CD14-positive monocyte (primary cell): Measurements from ENCODE around the gene LRRC8C. TPM values are rescaled to one million over a fixed set of nuclear protein-coding genes. Genes with fewer than 3 reads are reported as not detected.
A peak's percentile ranks its signal among the peaks of the same experiment; 100 is the strongest.

Experiments
- DNase-seq, 3 donors: peaks; one replicate each; pipeline ENCODE4 v3.0.0-alpha.2; 2011 to 2022
- H2AFZ ChIP-seq: 2 replicates; pipeline ENCODE4 v1.6.0; 2012; ENCODE audit warnings: mild to moderate bottlenecking, low read depth, low read length, inconsistent platforms; ENCODE audit not compliant: insufficient read depth, poor library complexity, severe bottlenecking
- H3K27ac ChIP-seq, 2 donors: 1 replicate in 1 of 2; 2 replicates in 1 of 2; pipeline ENCODE4 v1.5.1; 2012 to 2013; ENCODE audit warnings: low read length in 2 of 2, control low read depth in 1 of 2, inconsistent platforms in 1 of 2, low read depth in 1 of 2, mild to moderate bottlenecking in 1 of 2
- H3K27me3 ChIP-seq, 2 donors: one replicate each; pipeline versions ENCODE4 v1.6.0 to v1.6.1; 2011 to 2013; ENCODE audit warnings: low read length in 2 of 2; ENCODE audit not compliant: control insufficient read depth in 2 of 2, insufficient read depth in 2 of 2
- H3K36me3 ChIP-seq, 2 donors: replicated peaks in 1 of 2; 1 replicate in 1 of 2; 2 replicates in 1 of 2; pipeline versions ENCODE4 v1.5.1 to v1.6.1; 2012 to 2013; ENCODE audit warnings: low read length in 2 of 2, control low read depth in 1 of 2, inconsistent platforms in 1 of 2, mild to moderate bottlenecking in 1 of 2; ENCODE audit not compliant: insufficient read depth in 2 of 2, control insufficient read depth in 1 of 2
- H3K4me1 ChIP-seq, 2 donors: 1 replicate in 1 of 2; 2 replicates in 1 of 2; pipeline versions ENCODE4 v1.5.1 to v1.6.1; 2012 to 2013; ENCODE audit warnings: low read length in 2 of 2, control low read depth in 1 of 2, inconsistent platforms in 1 of 2, mild to moderate bottlenecking in 1 of 2, moderate library complexity in 1 of 2; ENCODE audit not compliant: insufficient read depth in 2 of 2, control insufficient read depth in 1 of 2
- H3K4me2 ChIP-seq: replicated peaks from 2 replicates; pipeline ENCODE3; 2012; ENCODE audit warnings: low read length, moderate library complexity, mild to moderate bottlenecking; ENCODE audit not compliant: poor library complexity, severe bottlenecking; ENCODE audit errors: extremely low read depth
- H3K4me3 ChIP-seq, 3 experiments: fragments of 200-600 bp in 1 of 3; sonication (generic) in 1 of 3; replicated peaks in 1 of 3; 1 replicate in 2 of 3; 2 replicates in 1 of 3; pipeline ENCODE4 v1.5.1; 2011 to 2013; ENCODE audit warnings: low read length in 3 of 3, mild to moderate bottlenecking in 3 of 3, control low read depth in 2 of 3, low read depth in 2 of 3, inconsistent platforms in 1 of 3, moderate library complexity in 1 of 3
- H3K79me2 ChIP-seq: 2 replicates; pipeline ENCODE4 v1.6.0; 2012; ENCODE audit warnings: mild to moderate bottlenecking, control low read depth, inconsistent platforms, low read length, moderate library complexity; ENCODE audit not compliant: insufficient read depth
- H3K9ac ChIP-seq: 2 replicates; pipeline ENCODE4 v1.6.0; 2017; ENCODE audit warnings: low read length, mild to moderate bottlenecking; ENCODE audit not compliant: insufficient read depth, poor library complexity, severe bottlenecking
- H3K9me3 ChIP-seq, 2 donors: replicated peaks in 1 of 2; 1 replicate in 1 of 2; 2 replicates in 1 of 2; pipeline versions ENCODE4 v1.5.1 to v1.6.1; 2012 to 2013; ENCODE audit warnings: low read length in 2 of 2, control low read depth in 1 of 2; ENCODE audit not compliant: control insufficient read depth in 1 of 2, insufficient read depth in 1 of 2
- H4K20me1 ChIP-seq: 2 replicates; pipeline ENCODE4 v1.6.0; 2012; ENCODE audit warnings: mild to moderate bottlenecking, low read length, control low read depth, moderate library complexity; ENCODE audit not compliant: insufficient read depth
- H3K27ac Mint-ChIP-seq, 7 donors: one replicate each; pipeline ENCODE4 v1.8.0; 2020; ENCODE audit warnings: mild to moderate bottlenecking in 7 of 7, mixed read lengths in 7 of 7, moderate library complexity in 6 of 7, inconsistent platforms in 2 of 7
- H3K27me3 Mint-ChIP-seq, 3 donors: one replicate each; pipeline ENCODE4 v1.8.0; 2021 to 2022; ENCODE audit warnings: low read depth in 3 of 3, mild to moderate bottlenecking in 3 of 3, mixed read lengths in 3 of 3, moderate library complexity in 3 of 3, inconsistent platforms in 1 of 3
- H3K36me3 Mint-ChIP-seq, 2 donors: one replicate each; pipeline ENCODE4 v1.8.0; 2020; ENCODE audit warnings: mixed read lengths in 2 of 2, inconsistent platforms in 1 of 2, mild to moderate bottlenecking in 1 of 2
- H3K4me1 Mint-ChIP-seq: one replicate; pipeline ENCODE4 v1.8.0; 2020; ENCODE audit warnings: mild to moderate bottlenecking, mixed read lengths
- H3K4me3 Mint-ChIP-seq, 2 donors: one replicate each; pipeline ENCODE4 v1.8.0; 2020; ENCODE audit warnings: mild to moderate bottlenecking in 2 of 2, mixed read lengths in 2 of 2, moderate library complexity in 1 of 2
- H3K9me3 Mint-ChIP-seq, 7 donors: one replicate each; pipeline ENCODE4 v1.8.0; 2020 to 2022; ENCODE audit warnings: mixed read lengths in 7 of 7, mild to moderate bottlenecking in 6 of 7, moderate library complexity in 6 of 7, inconsistent platforms in 2 of 7
- CTCF ChIP-seq: fragments of 200-600 bp; IDR thresholded peaks from one replicate; pipeline ENCODE4 v1.8.0; 2022; ENCODE audit warnings: antibody characterized with exemption, mild to moderate bottlenecking
- WGBS: methylation state at CpG from one replicate; pipeline ENCODE4 v1.1.5; 2013; ENCODE audit warnings: missing lambda C conversion rate; ENCODE audit not compliant: insufficient coverage; 5-methylcytosine and 5-hydroxymethylcytosine counted together
- intact Hi-C, 2 donors: fragments of 100-400 bp; cut with micrococcal nuclease; formaldehyde crosslinking; loops; one replicate each; pipeline versions ENCODE4 v1.15.0 to v1.15.1; 2023
- polyA plus RNA-seq, 3 donors: library from polyadenylated mRNA; depleted of rRNA in 1 of 3; unstranded in 2 of 3; stranded (reverse) in 1 of 3; fragments of 300-500 nt in 2 of 3; fragments of >200 nt in 1 of 3; fragmentation: Illumina TruSeq in 2 of 3; gene quantifications; 1 replicate in 2 of 3; 2 replicates in 1 of 3; pipeline ENCODE4 v1.2.3, GENCODE V29; 2012 to 2021

LRRC8C gene
- polyA plus RNA-seq, 3 donors = 13.0 to 18.6 (median 16.3) TPM

- H3K36me3 ChIP-seq = no peaks in the 10 kb centered on the region
- H3K27me3 ChIP-seq = no peaks in the 10 kb centered on the region
- DNase-seq = peak in 1 of 3 donors; percentile 39
- Mint-ChIP-seq H3K4me3 (peak overlapping the region; percentile 91 to 98), H3K9me3 (no peaks in the 10 kb centered on the region), H3K27me3 (peaks cover 0 to 5% (median 3%) of the 10 kb centered on the region in 3 donors), H3K36me3 (peaks cover 0 to 1% of the 10 kb centered on the region in 2 donors), H3K4me1 (peaks cover 66% of the 10 kb centered on the region), H3K27ac (peak overlapping the region in 5 of 7 donors; percentile 41 to 95 (median 91))
- peaks cover 12% of the 10 kb centered on the region for H3K79me2 ChIP-seq
- H3K4me3 ChIP-seq = peak overlapping the region in 1 of 3 experiments; percentile 74
- TF ChIP-seq CTCF = no peak
- WGBS = 86% methylated on average over 2 of the region's 3 CpGs
- H3K9ac ChIP-seq = no peak overlapping the region
- peak overlapping the region in 1 of 2 donors; percentile 79 for H3K27ac ChIP-seq
- H3K9me3 ChIP-seq = no peaks in the 10 kb centered on the region
- intact Hi-C loops = loop anchor here (2.0 to 10.0 kb wide), 4 partner anchors 37 to 277 kb away; partner anchors contain the start of gene LRRC8C (in 2 of the 2)
- no peaks in the 10 kb centered on the region for H4K20me1 ChIP-seq
- peak overlapping the region; percentile 89 for H2AFZ ChIP-seq
- H3K4me1 ChIP-seq = peaks cover 63 to 68% of the 10 kb centered on the region in 2 donors
- H3K4me2 ChIP-seq = peak overlapping the region; percentile 77
Observed at GRCh38 chr1:89761901-89762300, 129.0 kb downstream of the LRRC8C start.

- no peak for TF ChIP-seq CTCF
- H4K20me1 ChIP-seq = no peaks in the 10 kb centered on the region
- H3K4me3 ChIP-seq = peak overlapping the region; percentile 47 to 74 (median 48)
- H3K4me2 ChIP-seq = peak overlapping the region; percentile 77
- H3K9me3 ChIP-seq = no peaks in the 10 kb centered on the region
- Mint-ChIP-seq H3K27ac (peak overlapping the region in 6 of 7 donors; percentile 43 to 95 (median 84)), H3K4me3 (peak overlapping the region; percentile 91 to 98), H3K9me3 (no peaks in the 10 kb centered on the region), H3K36me3 (peaks cover 0 to 1% of the 10 kb centered on the region in 2 donors), H3K4me1 (peaks cover 61% of the 10 kb centered on the region), H3K27me3 (peaks cover 0 to 5% (median 3%) of the 10 kb centered on the region in 3 donors)
- peaks cover 58 to 63% of the 10 kb centered on the region in 2 donors for H3K4me1 ChIP-seq
- WGBS = 62% methylated on average over 13 of the region's 13 CpGs
- peaks cover 11% of the 10 kb centered on the region for H3K79me2 ChIP-seq
- peak overlapping the region; percentile 54 for H3K9ac ChIP-seq
- DNase-seq = no peak
- no peaks in the 10 kb centered on the region for H3K27me3 ChIP-seq
- intact Hi-C loops = loop anchor here (2.0 to 10.0 kb wide), 3 partner anchors 38 to 278 kb away; partner anchors contain the start of gene LRRC8C (in 1 of the 2)
- H3K27ac ChIP-seq = peak overlapping the region in 1 of 2 donors; percentile 79
- H3K36me3 ChIP-seq = no peaks in the 10 kb centered on the region
- peak overlapping the region; percentile 89 for H2AFZ ChIP-seq
Observed at GRCh38 chr1:89762386-89762778, 129.5 kb downstream of the LRRC8C start.
